H9 (cell line): ENCODE results near the gene BCAR1. TPM values are rescaled to one million over a fixed set of nuclear protein-coding genes. Genes with fewer than 3 reads are reported as not detected.

Source experiments
- DNase-seq: peaks from one replicate; pipeline ENCODE4 v3.0.0-alpha.2; 2017
- H2AFZ ChIP-seq: one replicate; pipeline ENCODE4 v1.6.1; 2013; ENCODE audit warnings: mild to moderate bottlenecking, low read length, control low read depth, moderate library complexity
- H2AK5ac ChIP-seq: 2 replicates; pipeline ENCODE4 v1.6.1; 2013; ENCODE audit warnings: low read length, control low read depth, mixed read lengths; ENCODE audit not compliant: insufficient read length
- H2BK120ac ChIP-seq: one replicate; pipeline ENCODE4 v1.6.1; 2013; ENCODE audit warnings: low read depth, mild to moderate bottlenecking, low read length, control low read depth, inconsistent platforms; ENCODE audit not compliant: poor library complexity, severe bottlenecking
- H2BK12ac ChIP-seq: 2 replicates; pipeline ENCODE4 v1.6.1; 2013; ENCODE audit warnings: low read length, control low read depth, mixed read lengths, low read depth; ENCODE audit not compliant: insufficient read length
- H2BK15ac ChIP-seq: 2 replicates; pipeline ENCODE4 v1.6.1; 2013; ENCODE audit warnings: low read depth, low read length, control low read depth
- H2BK20ac ChIP-seq: one replicate; pipeline ENCODE4 v1.6.1; 2013; ENCODE audit warnings: low read depth, mild to moderate bottlenecking, low read length, control low read depth, inconsistent platforms; ENCODE audit not compliant: poor library complexity, severe bottlenecking
- H2BK5ac ChIP-seq: 2 replicates; pipeline ENCODE4 v1.6.1; 2013; ENCODE audit warnings: low read length, control low read depth, mixed read lengths; ENCODE audit not compliant: insufficient read length
- H3K14ac ChIP-seq: 2 replicates; pipeline ENCODE4 v1.6.1; 2013; ENCODE audit warnings: low read length, control low read depth; ENCODE audit not compliant: insufficient read depth
- H3K18ac ChIP-seq: 2 replicates; pipeline ENCODE4 v1.6.1; 2013; ENCODE audit warnings: low read depth, mild to moderate bottlenecking, mixed read lengths, low read length, control low read depth; ENCODE audit not compliant: insufficient read length
- H3K23ac ChIP-seq: 2 replicates; pipeline ENCODE4 v1.6.1; 2013; ENCODE audit warnings: low read length, control low read depth, mixed read lengths, low read depth; ENCODE audit not compliant: insufficient read length
- H3K23me2 ChIP-seq: 2 replicates; pipeline ENCODE4 v1.6.1; 2013; ENCODE audit warnings: low read depth, mild to moderate bottlenecking, mixed read lengths, low read length, control low read depth; ENCODE audit not compliant: insufficient read length, poor library complexity, severe bottlenecking
- H3K27ac ChIP-seq: 2 replicates; pipeline ENCODE4 v1.5.1; 2013; ENCODE audit warnings: low read length, control low read depth, mixed read lengths, low read depth; ENCODE audit not compliant: insufficient read length
- H3K27me3 ChIP-seq: 2 replicates; pipeline ENCODE4 v1.6.1; 2013; ENCODE audit warnings: low read length, control low read depth, inconsistent platforms; ENCODE audit not compliant: insufficient read depth
- H3K4ac ChIP-seq: 2 replicates; pipeline ENCODE4 v1.6.1; 2013; ENCODE audit warnings: low read depth, mild to moderate bottlenecking, control low read depth, inconsistent platforms, low read length, moderate library complexity
- H3K4me1 ChIP-seq: 2 replicates; pipeline ENCODE4 v1.6.1; 2013; ENCODE audit warnings: low read length, control low read depth, inconsistent platforms; ENCODE audit not compliant: insufficient read depth
- H3K4me2 ChIP-seq: 2 replicates; pipeline ENCODE4 v1.6.1; 2013; ENCODE audit warnings: low read length, control low read depth, mixed read lengths; ENCODE audit not compliant: insufficient read length, insufficient read depth
- H3K56ac ChIP-seq: 2 replicates; pipeline ENCODE4 v1.6.1; 2013; ENCODE audit warnings: low read depth, mild to moderate bottlenecking, mixed read lengths, low read length, control low read depth; ENCODE audit not compliant: insufficient read length
- H3K79me1 ChIP-seq: 2 replicates; pipeline ENCODE4 v1.6.1; 2013; ENCODE audit warnings: low read depth, mild to moderate bottlenecking, moderate library complexity, low read length, control low read depth, inconsistent platforms; ENCODE audit not compliant: insufficient read depth, poor library complexity, severe bottlenecking
- H3K79me2 ChIP-seq: 2 replicates; pipeline ENCODE4 v1.6.1; 2013; ENCODE audit warnings: low read length, control low read depth, inconsistent platforms; ENCODE audit not compliant: insufficient read depth
- H3K9ac ChIP-seq: 2 replicates; pipeline ENCODE4 v1.6.1; 2013; ENCODE audit warnings: low read length, control low read depth, mixed read lengths; ENCODE audit not compliant: insufficient read length; ENCODE audit errors: extremely low read depth
- H3K9me3 ChIP-seq: one replicate; pipeline ENCODE4 v1.6.1; 2013; ENCODE audit warnings: low read depth, low read length, inconsistent platforms; ENCODE audit not compliant: control insufficient read depth
- H3T11ph ChIP-seq: one replicate; pipeline ENCODE4 v1.6.1; 2013; ENCODE audit warnings: mild to moderate bottlenecking, low read length, control low read depth, inconsistent platforms
- H4K20me1 ChIP-seq: one replicate; pipeline ENCODE4 v1.6.1; 2013; ENCODE audit not compliant: control insufficient read depth, insufficient read length, insufficient read depth
- H4K5ac ChIP-seq: 2 replicates; pipeline ENCODE4 v1.6.1; 2013; ENCODE audit warnings: low read depth, mild to moderate bottlenecking, mixed read lengths, low read length, control low read depth; ENCODE audit not compliant: insufficient read length
- H4K8ac ChIP-seq: replicated peaks from 2 replicates; pipeline ENCODE4 v1.6.1; 2013; ENCODE audit warnings: low read length, control low read depth, mixed read lengths, low read depth; ENCODE audit not compliant: insufficient read length
- H4K91ac ChIP-seq: 2 replicates; pipeline ENCODE4 v1.6.1; 2013; ENCODE audit warnings: low read depth, mild to moderate bottlenecking, moderate library complexity, mixed read lengths, low read length, control low read depth; ENCODE audit not compliant: insufficient read length
- H3K27ac Mint-ChIP-seq, 3 experiments: 2 replicates in 2 of 3; 3 replicates in 1 of 3; pipeline ENCODE4 v1.8.0; 2020 to 2021; ENCODE audit warnings: mixed read lengths in 3 of 3, mild to moderate bottlenecking in 1 of 3, moderate library complexity in 1 of 3
- H3K27me3 Mint-ChIP-seq: 2 replicates; pipeline ENCODE4 v1.8.0; 2021; ENCODE audit warnings: low read depth, mild to moderate bottlenecking, moderate library complexity, mixed read lengths
- H3K36me3 Mint-ChIP-seq, 3 experiments: 2 replicates in 2 of 3; 3 replicates in 1 of 3; pipeline ENCODE4 v1.8.0; 2020 to 2021; ENCODE audit warnings: low read depth in 3 of 3, mixed read lengths in 3 of 3; ENCODE audit not compliant: insufficient read depth in 1 of 3
- H3K4me1 Mint-ChIP-seq, 2 experiments: 2 replicates each; pipeline ENCODE4 v1.8.0; 2020; ENCODE audit warnings: mixed read lengths in 2 of 2
- H3K4me3 Mint-ChIP-seq, 2 experiments: 2 replicates in 1 of 2; 3 replicates in 1 of 2; pipeline ENCODE4 v1.8.0; 2020 to 2021; ENCODE audit warnings: mild to moderate bottlenecking in 2 of 2, mixed read lengths in 2 of 2, moderate library complexity in 1 of 2
- H3K9me3 Mint-ChIP-seq, 2 experiments: 2 replicates in 1 of 2; 3 replicates in 1 of 2; pipeline ENCODE4 v1.8.0; 2020; ENCODE audit warnings: mild to moderate bottlenecking in 2 of 2, mixed read lengths in 2 of 2, moderate library complexity in 1 of 2
- WGBS: extraction: QIAGEN DNeasy Blood & Tissue Kit; methylation state at CpG from one replicate; pipeline ENCODE4 v1.1.7; 2013; ENCODE audit warnings: missing lambda C conversion rate, low lambda C conversion rate, mixed read lengths; ENCODE audit not compliant: insufficient read length; ENCODE audit errors: extremely low coverage; 5-methylcytosine and 5-hydroxymethylcytosine counted together
- total RNA-seq: library from RNA; stranded (reverse); gene quantifications from 2 replicates; pipeline ENCODE4 v1.2.1, GENCODE V29; 2021
- TF ChIP-seq, protein P1 (sequence below): fragments of 200-600 bp; sonication (generic); conservative IDR thresholded peaks from 3 replicates; pipeline ENCODE4 v1.8.0; 2021; ENCODE audit warnings: antibody characterized with exemption, mild to moderate bottlenecking

Gene BCAR1
- total RNA-seq, 1 experiment from 2014 or later = 97.1 TPM

DNA sequence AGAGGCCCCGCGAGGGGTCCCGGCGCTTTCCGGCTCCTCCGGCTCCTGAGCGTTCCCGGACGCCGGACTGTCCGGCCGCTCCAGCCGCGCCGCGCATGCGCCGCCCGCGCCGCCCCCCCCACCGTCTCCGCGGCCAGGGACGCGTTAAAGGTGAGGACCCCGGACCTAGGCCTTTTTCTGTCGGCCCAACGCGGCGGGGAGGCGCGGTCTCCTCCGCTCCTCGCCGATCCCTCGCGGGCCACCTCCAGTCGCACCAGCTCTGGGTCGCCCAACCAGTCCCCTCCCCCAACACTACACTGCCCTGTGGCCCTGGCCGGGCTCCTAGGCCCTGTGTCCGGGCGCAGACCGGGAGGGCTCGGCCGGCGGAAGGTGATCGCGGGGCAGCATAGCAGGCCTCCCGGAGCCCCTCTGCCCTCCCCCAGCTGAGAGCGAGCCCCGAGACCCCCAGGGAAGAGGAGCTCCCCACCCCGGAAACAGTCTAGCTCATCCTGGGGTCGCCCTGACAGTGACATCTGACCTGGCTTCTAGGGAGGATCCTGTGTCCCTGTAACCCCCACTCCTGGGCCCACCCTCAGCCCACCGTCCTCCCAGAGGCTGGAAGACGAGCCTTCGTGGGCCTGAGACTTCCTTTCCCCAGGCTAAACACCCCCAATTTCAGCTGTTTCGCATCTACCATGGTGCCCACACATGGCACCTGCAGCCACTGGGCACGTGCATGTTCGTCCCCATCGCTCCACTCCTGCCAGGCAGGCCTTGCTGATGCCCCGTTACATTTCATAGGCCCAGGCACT lies 14.7 kb upstream of the BCAR1 start:
- H3T11ph ChIP-seq = no peak overlapping the region
- no peak overlapping the region for H2BK120ac ChIP-seq
- no peak overlapping the region for H2AK5ac ChIP-seq
- Mint-ChIP-seq H3K36me3 (peaks cover 3 to 6% (median 5%) of the 10 kb centered on the region in 3 experiments; a peak in 4 of 7 replicates), H3K4me1 (peaks cover 32 to 34% of the 10 kb centered on the region in 2 experiments), H3K27me3 (no peaks in the 10 kb centered on the region), H3K4me3 (peak overlapping the region; percentile 67 to 83), H3K9me3 (no peaks in the 10 kb centered on the region), H3K27ac (peak overlapping the region in 2 of 3 experiments; percentile 79 to 91; a peak in 4 of 7 replicates)
- peaks cover 22% of the 10 kb centered on the region; the same call in 1 of the 2 replicates for H3K79me2 ChIP-seq
- H3K9me3 ChIP-seq = no peaks in the 10 kb centered on the region
- no peak overlapping the region for H3K23ac ChIP-seq
- H3K79me1 ChIP-seq = peaks cover 10% of the 10 kb centered on the region
- TF ChIP-seq, protein P1, sequence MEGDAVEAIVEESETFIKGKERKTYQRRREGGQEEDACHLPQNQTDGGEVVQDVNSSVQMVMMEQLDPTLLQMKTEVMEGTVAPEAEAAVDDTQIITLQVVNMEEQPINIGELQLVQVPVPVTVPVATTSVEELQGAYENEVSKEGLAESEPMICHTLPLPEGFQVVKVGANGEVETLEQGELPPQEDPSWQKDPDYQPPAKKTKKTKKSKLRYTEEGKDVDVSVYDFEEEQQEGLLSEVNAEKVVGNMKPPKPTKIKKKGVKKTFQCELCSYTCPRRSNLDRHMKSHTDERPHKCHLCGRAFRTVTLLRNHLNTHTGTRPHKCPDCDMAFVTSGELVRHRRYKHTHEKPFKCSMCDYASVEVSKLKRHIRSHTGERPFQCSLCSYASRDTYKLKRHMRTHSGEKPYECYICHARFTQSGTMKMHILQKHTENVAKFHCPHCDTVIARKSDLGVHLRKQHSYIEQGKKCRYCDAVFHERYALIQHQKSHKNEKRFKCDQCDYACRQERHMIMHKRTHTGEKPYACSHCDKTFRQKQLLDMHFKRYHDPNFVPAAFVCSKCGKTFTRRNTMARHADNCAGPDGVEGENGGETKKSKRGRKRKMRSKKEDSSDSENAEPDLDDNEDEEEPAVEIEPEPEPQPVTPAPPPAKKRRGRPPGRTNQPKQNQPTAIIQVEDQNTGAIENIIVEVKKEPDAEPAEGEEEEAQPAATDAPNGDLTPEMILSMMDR = no peak
- H3K23me2 ChIP-seq = peaks cover 13% of the 10 kb centered on the region
- H3K9ac ChIP-seq = peak overlapping the region; percentile 34
- no peak overlapping the region for H3K56ac ChIP-seq
- no peak overlapping the region for H3K27ac ChIP-seq
- no peak overlapping the region for H2AFZ ChIP-seq
- no peak overlapping the region for H3K4ac ChIP-seq
- no peak overlapping the region for H4K5ac ChIP-seq
- peaks cover 6% of the 10 kb centered on the region for H4K20me1 ChIP-seq
- H2BK12ac ChIP-seq = no peak overlapping the region
- peak overlapping the region; percentile 71 for H3K14ac ChIP-seq
- no peak overlapping the region for H2BK5ac ChIP-seq
- no CpG with 5 or more reads among the region's 62 CpGs for WGBS
- no peaks in the 10 kb centered on the region for H3K27me3 ChIP-seq
- peak overlapping the region; percentile 41 for H3K4me2 ChIP-seq
- no peak overlapping the region for H4K8ac ChIP-seq
- peak; percentile 90 for DNase-seq
- no peak overlapping the region for H4K91ac ChIP-seq
- H3K4me1 ChIP-seq = no peaks in the 10 kb centered on the region; the same call in 1 of the 2 replicates
- peak overlapping the region; percentile 65 for H3K18ac ChIP-seq
- no peak overlapping the region for H2BK15ac ChIP-seq
- H2BK20ac ChIP-seq = no peak overlapping the region
